ENCODE data around the gene SLX4IP. TPM values are rescaled to one million over a fixed set of nuclear protein-coding genes. Genes with fewer than 3 reads are reported as not detected.

The SLX4IP gene
- polyA plus RNA-seq, 3 donors = 0.76 to 2.5 (median 1.1) TPM

- Mint-ChIP-seq H3K36me3 (peaks cover 65% of the 10 kb centered on the region in 2 donors), H3K4me3 (no peak overlapping the region), H3K4me1 (peaks cover 22% of the 10 kb centered on the region), H3K27me3 (ENCODE audit: low read depth in 3 of 3) (peaks cover 3 to 20% (median 10%) of the 10 kb centered on the region in 3 donors), H3K27ac (no peak overlapping the region), H3K9me3 (peaks cover 0 to 3% (median 0%) of the 10 kb centered on the region in 7 donors)
- TF ChIP-seq CTCF (IDR thresholded peaks at IDR 0.05) = no peak
- Histone ChIP-seq H4K20me1 (ENCODE audit: insufficient read depth, low read length) (peaks cover 85% of the 10 kb centered on the region), H3K27me3 (ENCODE audit: control insufficient read depth in 2 of 2, insufficient read depth in 2 of 2, low read length in 2 of 2) (no peaks in the 10 kb centered on the region), H3K27ac (ENCODE audit: low read depth in 1 of 2, low read length in 2 of 2) (no peak overlapping the region), H3K9ac (ENCODE audit: insufficient read depth, low read length, poor library complexity, severe bottlenecking) (no peak overlapping the region), H3K4me1 (ENCODE audit: control insufficient read depth in 1 of 2, insufficient read depth in 2 of 2, low read length in 2 of 2) (peaks cover 11 to 17% of the 10 kb centered on the region in 2 donors), H3K4me3 (replicated peaks in 1 of 3; ENCODE audit: low read depth in 2 of 3, low read length in 3 of 3) (no peak overlapping the region), H2AFZ (ENCODE audit: insufficient read depth, low read depth, low read length, poor library complexity, severe bottlenecking) (no peak overlapping the region), H3K9me3 (replicated peaks in 1 of 2; ENCODE audit: control insufficient read depth in 1 of 2, insufficient read depth in 1 of 2, low read length in 2 of 2) (no peaks in the 10 kb centered on the region), H3K79me2 (ENCODE audit: insufficient read depth, low read length) (peaks cover 3% of the 10 kb centered on the region), H3K4me2 (replicated peaks; ENCODE audit: extremely low read depth, low read length, poor library complexity, severe bottlenecking) (no peak overlapping the region), H3K36me3 (replicated peaks in 1 of 2; ENCODE audit: control insufficient read depth in 1 of 2, insufficient read depth in 2 of 2, low read length in 2 of 2) (peaks cover 16% of the 10 kb centered on the region in 2 donors)
- WGBS (ENCODE audit: insufficient coverage) = 65% methylated on average over 5 of the region's 6 CpGs
- intact Hi-C loops (cut with micrococcal nuclease) = no loop called here
- DNase-seq = no peak
These were observed 230.7 kb downstream of the SLX4IP start for GRCh38 chr20:10665791-10666190.

DNA sequence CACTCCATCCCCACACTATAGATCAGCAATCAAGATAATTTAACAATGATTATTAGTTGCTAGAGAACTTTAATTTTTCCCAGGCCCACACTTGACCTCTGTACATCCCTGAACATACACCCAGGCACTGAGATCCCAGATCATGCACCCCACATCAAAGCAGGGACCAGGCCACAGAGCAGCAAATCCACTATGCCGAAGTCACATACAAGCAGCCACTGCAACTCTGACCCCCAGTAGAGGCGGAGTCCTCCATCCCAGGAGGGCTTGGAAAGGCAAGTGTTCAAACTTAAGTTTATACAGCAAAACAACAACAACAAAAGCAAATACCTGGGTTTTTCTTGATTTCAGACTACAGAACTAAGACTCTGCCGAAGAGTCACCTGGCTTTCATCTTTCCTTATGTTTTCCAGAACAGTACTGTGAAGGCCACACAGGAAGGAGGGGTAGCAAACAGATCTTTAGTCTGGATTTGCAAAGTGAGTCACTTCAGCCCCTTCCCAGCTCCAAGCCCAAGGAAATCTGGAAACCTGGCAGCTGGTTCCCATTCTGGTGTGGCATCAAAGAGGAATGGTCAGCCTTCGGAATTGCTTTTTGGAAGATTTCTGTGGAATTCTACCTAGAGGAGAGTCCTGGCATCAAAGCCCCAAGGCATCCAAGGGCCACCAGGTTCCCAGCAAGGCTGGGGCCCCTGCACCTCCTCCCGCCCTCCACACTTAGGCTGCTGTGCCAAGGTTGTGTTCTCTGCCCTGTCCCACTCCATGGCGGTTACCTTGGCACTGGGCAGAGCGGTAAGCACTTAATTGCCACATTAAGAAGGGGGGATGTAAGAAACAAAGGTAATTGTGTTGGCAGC is 231.3 kb downstream of the SLX4IP start:
- Mint-ChIP-seq H3K4me3 (no peak overlapping the region), H3K36me3 (peaks cover 60 to 62% of the 10 kb centered on the region in 2 donors), H3K9me3 (peaks cover 0 to 3% (median 0%) of the 10 kb centered on the region in 7 donors), H3K4me1 (peaks cover 29% of the 10 kb centered on the region), H3K27ac (peak overlapping the region in 1 of 7 donors; percentile 3), H3K27me3 (ENCODE audit: low read depth in 3 of 3) (peaks cover 3 to 20% (median 11%) of the 10 kb centered on the region in 3 donors)
- H3K36me3 ChIP-seq (replicated peaks in 1 of 2; ENCODE audit: control insufficient read depth in 1 of 2, insufficient read depth in 2 of 2, low read length in 2 of 2) = peaks cover 10 to 11% of the 10 kb centered on the region in 2 donors
- TF ChIP-seq CTCF (IDR thresholded peaks at IDR 0.05) = no peak
- H2AFZ ChIP-seq (ENCODE audit: insufficient read depth, low read depth, low read length, poor library complexity, severe bottlenecking) = no peak overlapping the region
- peaks cover 4% of the 10 kb centered on the region for H3K79me2 ChIP-seq (ENCODE audit: insufficient read depth, low read length)
- H3K9me3 ChIP-seq (replicated peaks in 1 of 2; ENCODE audit: control insufficient read depth in 1 of 2, insufficient read depth in 1 of 2, low read length in 2 of 2) = no peaks in the 10 kb centered on the region
- intact Hi-C loops (cut with micrococcal nuclease) = no loop called here
- H4K20me1 ChIP-seq (ENCODE audit: insufficient read depth, low read length) = peaks cover 86% of the 10 kb centered on the region
- no peak overlapping the region for H3K4me3 ChIP-seq (replicated peaks in 1 of 3; ENCODE audit: low read depth in 2 of 3, low read length in 3 of 3)
- H3K27ac ChIP-seq (ENCODE audit: low read depth in 1 of 2, low read length in 2 of 2) = no peak overlapping the region
- peaks cover 17 to 24% of the 10 kb centered on the region in 2 donors for H3K4me1 ChIP-seq (ENCODE audit: control insufficient read depth in 1 of 2, insufficient read depth in 2 of 2, low read length in 2 of 2)
- H3K9ac ChIP-seq (ENCODE audit: insufficient read depth, low read length, poor library complexity, severe bottlenecking) = no peak overlapping the region
- no peaks in the 10 kb centered on the region for H3K27me3 ChIP-seq (ENCODE audit: control insufficient read depth in 2 of 2, insufficient read depth in 2 of 2, low read length in 2 of 2)
- no peak for DNase-seq
- no peak overlapping the region for H3K4me2 ChIP-seq (replicated peaks; ENCODE audit: extremely low read depth, low read length, poor library complexity, severe bottlenecking)
- WGBS (ENCODE audit: insufficient coverage) = 100% methylated on average over 3 of the region's 7 CpGs

Data from CD14-positive monocyte (primary cell).